Occipital lobe (tissue), 2 donors: ENCODE data around the gene ZBTB43. TPM values are rescaled to one million over a fixed set of nuclear protein-coding genes. Genes with fewer than 3 reads are reported as not detected.
"Not testable (repeated sequence)": the region's sequence is repeated elsewhere in the genome, so short reads cannot be mapped to it uniquely, and the experiment has no call there.

Source experiments
- DNase-seq: peaks from one replicate; lab custom pipeline; 2025; lab: John Stamatoyannopoulos, UW
- total RNA-seq: library from RNA; depleted of rRNA; stranded (reverse); fragments of >200 nt; gene quantifications from one replicate; pipeline ENCODE4 v1.2.3, GENCODE V29; 2014

The ZBTB43 gene
- 57.7 TPM for total RNA-seq

GRCh38 chr9:126804696-126805553, at the start of gene ZBTB43:
Gene ZBTB43 (plus strand): TSS chr9:126805040. CDS start chr9:126832510, 27,470 bp downstream.
- peak; percentile 90 for DNase-seq

- no peak for DNase-seq
Observed at GRCh38 chr9:126755317-126755875, 49.4 kb upstream of the ZBTB43 start.

- DNase-seq = no peak
Observed at GRCh38 chr9:126756238-126756637, 48.6 kb upstream of the ZBTB43 start.

- DNase-seq = no peak
Observed at GRCh38 chr9:126756876-126757415, 47.9 kb upstream of the ZBTB43 start.

GRCh38 chr9:126758916-126759585, 45.8 kb upstream of the ZBTB43 start:
- no peak for DNase-seq

GRCh38 chr9:126761274-126761673, 43.6 kb upstream of the ZBTB43 start:
- no peak for DNase-seq

- DNase-seq = no peak
Observed at GRCh38 chr9:126763130-126763764, 41.6 kb upstream of the ZBTB43 start.

GRCh38 chr9:126773004-126773607, 31.7 kb upstream of the ZBTB43 start:
- no peak for DNase-seq

GRCh38 chr9:126775926-126776325, 28.9 kb upstream of the ZBTB43 start:
- DNase-seq = no peak

- DNase-seq = no peak
Observed at GRCh38 chr9:126777733-126778132, 27.1 kb upstream of the ZBTB43 start.

GRCh38 chr9:126778141-126778540, 26.7 kb upstream of the ZBTB43 start:
- DNase-seq = no peak

GRCh38 chr9:126778696-126779095, 26.1 kb upstream of the ZBTB43 start:
- DNase-seq = not testable (repeated sequence)

GRCh38 chr9:126781186-126782052, 23.4 kb upstream of the ZBTB43 start:
- peak; percentile 22 for DNase-seq

GRCh38 chr9:126782053-126782388, 22.8 kb upstream of the ZBTB43 start:
- no peak for DNase-seq

GRCh38 chr9:126783949-126784348, 20.9 kb upstream of the ZBTB43 start:
- no peak for DNase-seq

- no peak for DNase-seq
Observed at GRCh38 chr9:126784401-126784800, 20.4 kb upstream of the ZBTB43 start.

- DNase-seq = not testable (repeated sequence)
Observed at GRCh38 chr9:126784841-126785240, 20.0 kb upstream of the ZBTB43 start.

GRCh38 chr9:126788046-126788445, 16.8 kb upstream of the ZBTB43 start:
- no peak for DNase-seq

- no peak for DNase-seq
Observed at GRCh38 chr9:126788634-126789349, 16.0 kb upstream of the ZBTB43 start.

GRCh38 chr9:126790561-126790960, 14.3 kb upstream of the ZBTB43 start:
- no peak for DNase-seq
